ENCODE results near the gene CS.

The CS gene

GRCh38 chr12:56242986-56243385 is 57.1 kb downstream of the CS start:
- no peak for DNase-seq

- no peak for DNase-seq
Observed at GRCh38 chr12:56241424-56242303, 58.5 kb downstream of the CS start.

GRCh38 chr12:56237552-56237951 is 62.6 kb downstream of the CS start:
- DNase-seq: no peak

- DNase-seq: no peak
Observed at GRCh38 chr12:56236985-56237384, 63.1 kb downstream of the CS start.

GRCh38 chr12:56236091-56236490 is 64.0 kb downstream of the CS start:
- no peak for DNase-seq

- no peak for DNase-seq
Observed at GRCh38 chr12:56234746-56235436, 65.2 kb downstream of the CS start.

GRCh38 chr12:56231184-56231582 is 68.9 kb downstream of the CS start:
- no peak for DNase-seq

GRCh38 chr12:56230432-56231183 is 69.5 kb downstream of the CS start:
- DNase-seq: no peak

- DNase-seq: no peak
Observed at GRCh38 chr12:56229916-56230431, 70.2 kb downstream of the CS start, which contains the start of gene SLC39A5. SLC39A5 (plus strand) TSS chr12:56230051; CDS start chr12:56231275, 1,224 bp downstream.

GRCh38 chr12:56229082-56229481 is 71.0 kb downstream of the CS start:
- DNase-seq: no peak

- no peak for DNase-seq
Observed at GRCh38 chr12:56224954-56225353, 75.2 kb downstream of the CS start.

- peak; percentile 97 for DNase-seq
Observed at GRCh38 chr12:56224102-56224701, 75.9 kb downstream of the CS start, which contains the start of gene NABP2. NABP2 (plus strand) TSS chr12:56224342; CDS start chr12:56224857, 515 bp downstream.

GRCh38 chr12:56223571-56224101 is 76.5 kb downstream of the CS start:
- no peak for DNase-seq

- no peak for DNase-seq
Observed at GRCh38 chr12:56222531-56222895, 77.6 kb downstream of the CS start.

GRCh38 chr12:56221757-56222530 is 78.2 kb downstream of the CS start, which contains the start of gene RNF41:
RNF41 (minus strand) TSS chr12:56221922; CDS start chr12:56214047, 7,875 bp downstream.
- DNase-seq: peak; percentile 93
